GM21737 (cell line): Measurements from ENCODE around the gene CYP2A6.
"Not testable (repeated sequence)": the region's sequence is repeated elsewhere in the genome, so short reads cannot be mapped to it uniquely, and the experiment has no call there.

Experiments
- ATAC-seq: cut with Tn5 transposase; IDR thresholded peaks from one replicate; pipeline ENCODE4 v1.9.1; 2021; ENCODE audit warnings: mild to moderate bottlenecking, moderate library complexity; ENCODE audit not compliant: unreplicated experiment

CYP2A6 gene

GRCh38 chr19:40852467-40853152 lies 2.4 kb upstream of the CYP2A6 start:
- not testable (repeated sequence) for ATAC-seq

GRCh38 chr19:40846722-40847121 lies 3.5 kb downstream of the CYP2A6 start:
- not testable (repeated sequence) for ATAC-seq

DNA sequence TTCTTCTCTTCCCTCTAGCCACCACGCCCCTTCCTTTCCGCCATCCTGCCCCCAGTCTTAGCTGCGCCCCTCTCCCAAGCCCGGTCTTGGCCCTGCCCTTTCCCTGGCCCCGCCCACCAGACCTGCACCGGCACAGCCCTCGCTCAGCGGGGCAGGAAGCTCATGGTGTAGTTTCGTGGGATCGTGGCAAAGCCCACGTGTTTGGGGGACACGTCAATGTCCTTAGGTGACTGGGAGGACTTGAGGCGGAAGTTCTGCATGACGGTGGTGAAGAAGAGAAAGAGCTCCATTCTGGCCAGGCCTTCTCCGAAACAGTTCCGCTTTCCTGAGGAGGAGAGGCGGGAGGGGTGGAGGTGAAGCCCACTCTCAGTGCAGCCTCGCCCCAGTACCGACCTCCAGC lies 6.6 kb downstream of the CYP2A6 start:
- not testable (repeated sequence) for ATAC-seq

GRCh38 chr19:40842997-40843652 lies 7.1 kb downstream of the CYP2A6 start:
- not testable (repeated sequence) for ATAC-seq

DNA sequence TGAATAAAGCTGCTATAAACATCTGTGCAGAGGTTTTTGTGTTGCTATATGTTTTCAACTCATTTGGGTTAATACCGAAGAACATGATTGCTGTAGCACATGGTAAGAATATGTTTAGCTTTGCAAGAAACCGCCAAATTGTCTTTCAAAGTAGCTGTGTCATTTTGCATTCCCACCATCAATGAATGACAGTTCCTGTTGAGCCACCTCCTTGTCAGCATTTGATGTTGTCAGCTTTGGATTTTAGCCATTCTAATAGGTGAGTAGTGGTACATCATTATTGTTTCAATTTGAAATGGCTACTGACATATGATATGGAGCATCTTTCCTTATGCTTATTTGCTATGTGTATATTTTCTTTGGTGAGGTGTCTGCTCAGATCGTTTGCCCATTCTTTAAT lies 8.2 kb downstream of the CYP2A6 start:
- ATAC-seq = not testable (repeated sequence)

DNA sequence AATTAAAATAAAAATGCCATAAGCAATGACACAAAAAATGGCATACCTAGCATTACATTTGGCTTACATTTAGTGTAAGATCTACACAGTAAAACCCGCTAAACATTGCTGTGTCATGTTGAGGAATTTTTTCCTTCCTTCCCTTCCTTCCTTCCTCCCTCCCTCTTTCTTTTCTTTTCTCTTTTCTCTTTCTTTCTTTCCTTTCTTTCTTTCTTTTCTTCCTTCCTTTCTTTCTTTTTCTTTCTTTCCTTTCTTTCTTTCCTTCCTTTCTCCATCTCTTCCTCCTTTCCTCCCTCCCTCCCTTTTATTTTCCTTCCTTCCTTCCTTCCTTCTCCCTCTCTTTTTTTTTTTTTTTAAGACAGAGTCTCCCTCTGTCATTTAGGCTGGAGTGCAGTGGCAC lies 11.8 kb downstream of the CYP2A6 start:
- not testable (repeated sequence) for ATAC-seq

DNA sequence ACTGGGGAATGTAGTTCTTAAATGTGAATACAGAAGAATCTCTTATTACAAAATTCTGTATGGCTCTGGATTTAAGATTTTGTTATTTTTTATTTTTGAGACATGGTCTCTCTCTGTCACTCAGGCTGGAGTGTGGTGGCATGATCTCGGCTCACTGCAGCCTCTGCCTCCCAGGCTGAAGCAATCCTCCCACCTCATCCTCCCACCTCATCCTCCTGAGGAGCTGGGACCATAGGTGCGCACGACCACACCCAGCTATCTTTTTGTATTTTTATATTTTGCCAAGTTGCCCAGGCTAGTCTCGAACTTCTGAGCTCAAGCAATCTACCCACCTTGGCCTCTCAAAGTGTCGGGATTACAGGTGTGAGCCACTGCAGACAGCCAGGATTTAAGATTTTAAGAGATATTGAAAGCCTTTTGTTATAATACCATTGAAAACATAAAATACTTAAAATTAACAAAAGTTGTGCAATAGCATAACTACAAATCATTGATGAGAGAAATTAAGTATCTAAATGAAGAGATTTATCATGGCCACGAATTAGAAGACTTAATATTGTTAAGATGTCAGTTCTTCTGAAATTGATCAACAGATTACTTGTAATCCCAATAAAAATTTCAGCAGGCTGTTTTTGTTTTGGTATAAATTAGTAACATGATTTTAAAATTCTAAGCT lies 13.4 kb downstream of the CYP2A6 start:
- ATAC-seq = no peak

DNA sequence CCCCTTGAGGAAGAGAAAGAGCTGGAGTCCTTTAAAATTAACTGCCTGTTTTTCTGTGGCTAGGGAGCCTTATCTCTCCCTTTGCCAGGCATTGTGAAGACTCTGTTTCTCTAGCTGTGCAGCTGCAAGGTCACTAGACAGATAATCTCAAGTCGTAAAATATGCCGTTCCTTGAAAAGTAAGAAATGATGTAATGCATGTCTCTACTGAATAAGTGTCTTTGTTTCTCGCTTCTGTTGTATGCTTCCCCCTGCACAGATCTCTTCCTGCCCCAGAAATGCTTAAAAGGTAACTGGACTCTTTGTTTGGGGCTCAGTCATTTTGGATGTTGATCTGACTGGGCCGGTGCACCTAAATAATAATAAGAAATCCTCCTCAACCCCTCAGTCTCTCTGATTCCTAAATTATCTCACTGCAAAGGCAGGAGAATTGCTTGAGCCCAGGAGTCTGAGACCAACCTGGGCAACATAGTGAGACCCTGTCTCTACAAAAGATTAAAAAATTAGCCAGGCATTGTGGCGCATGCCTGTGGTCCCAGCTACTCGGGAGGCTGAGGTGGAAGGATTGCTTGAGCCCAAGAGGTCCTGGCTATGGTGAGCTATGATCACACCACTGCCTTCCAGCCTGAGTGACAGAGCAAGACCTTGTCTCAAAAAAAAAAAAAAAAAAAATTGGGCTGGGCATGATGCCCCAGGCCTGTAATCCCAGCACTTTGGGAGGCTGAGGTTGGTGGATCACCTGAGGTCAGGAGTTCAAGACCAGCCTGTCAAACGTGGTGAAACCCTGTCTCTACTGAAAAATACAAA lies 16.3 kb downstream of the CYP2A6 start:
- ATAC-seq = not testable (repeated sequence)

- not testable (repeated sequence) for ATAC-seq
These were observed 17.8 kb downstream of the CYP2A6 start for GRCh38 chr19:40832431-40832790.

DNA sequence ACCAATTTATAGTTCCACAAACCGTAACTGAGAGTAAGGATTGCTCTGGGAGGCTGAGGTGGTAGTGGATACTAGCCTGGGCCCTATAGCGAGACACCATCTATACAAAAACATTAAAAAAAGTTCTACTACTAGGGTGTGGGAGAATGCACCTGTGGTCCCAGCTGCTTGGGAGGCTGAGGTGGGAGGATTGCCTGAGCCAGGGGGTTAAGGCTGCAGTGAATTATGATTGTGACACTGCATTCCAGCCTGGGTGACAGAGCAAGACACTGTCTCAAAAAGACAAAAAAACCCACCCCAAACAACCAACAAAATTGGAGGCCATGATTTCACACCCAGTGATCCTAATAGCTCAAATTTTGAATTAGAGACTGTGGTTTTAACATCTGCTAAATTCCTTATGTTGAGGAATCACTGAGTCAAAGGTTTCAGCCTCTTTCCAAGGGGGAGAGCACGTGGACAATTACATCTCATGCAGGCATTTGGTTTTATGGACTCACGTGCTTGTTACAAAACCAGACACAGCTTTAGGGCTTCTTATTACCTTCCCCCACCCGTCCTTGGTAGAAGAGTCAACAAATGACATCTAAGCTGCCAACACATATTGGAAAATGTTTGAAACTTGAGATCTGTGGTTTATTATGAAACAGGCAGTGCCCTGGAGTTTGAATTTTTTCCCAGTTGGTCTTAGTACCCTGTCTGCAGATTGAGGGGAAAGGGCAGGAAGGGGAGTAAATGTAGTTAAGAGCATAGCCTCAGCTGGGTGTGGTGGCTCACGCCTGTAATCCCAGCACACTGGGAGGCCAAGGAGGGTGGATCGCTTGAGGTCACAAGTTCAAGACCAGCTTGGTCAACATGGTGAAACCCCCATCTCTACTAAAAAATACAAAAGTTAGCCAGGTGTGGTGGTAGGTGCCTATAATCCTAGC lies 18.5 kb downstream of the CYP2A6 start:
- ATAC-seq = no peak

- ATAC-seq = not testable (repeated sequence)
These were observed 19.5 kb downstream of the CYP2A6 start for GRCh38 chr19:40830741-40831140.

GRCh38 chr19:40829205-40829604 lies 21.0 kb downstream of the CYP2A6 start:
- no peak for ATAC-seq

DNA sequence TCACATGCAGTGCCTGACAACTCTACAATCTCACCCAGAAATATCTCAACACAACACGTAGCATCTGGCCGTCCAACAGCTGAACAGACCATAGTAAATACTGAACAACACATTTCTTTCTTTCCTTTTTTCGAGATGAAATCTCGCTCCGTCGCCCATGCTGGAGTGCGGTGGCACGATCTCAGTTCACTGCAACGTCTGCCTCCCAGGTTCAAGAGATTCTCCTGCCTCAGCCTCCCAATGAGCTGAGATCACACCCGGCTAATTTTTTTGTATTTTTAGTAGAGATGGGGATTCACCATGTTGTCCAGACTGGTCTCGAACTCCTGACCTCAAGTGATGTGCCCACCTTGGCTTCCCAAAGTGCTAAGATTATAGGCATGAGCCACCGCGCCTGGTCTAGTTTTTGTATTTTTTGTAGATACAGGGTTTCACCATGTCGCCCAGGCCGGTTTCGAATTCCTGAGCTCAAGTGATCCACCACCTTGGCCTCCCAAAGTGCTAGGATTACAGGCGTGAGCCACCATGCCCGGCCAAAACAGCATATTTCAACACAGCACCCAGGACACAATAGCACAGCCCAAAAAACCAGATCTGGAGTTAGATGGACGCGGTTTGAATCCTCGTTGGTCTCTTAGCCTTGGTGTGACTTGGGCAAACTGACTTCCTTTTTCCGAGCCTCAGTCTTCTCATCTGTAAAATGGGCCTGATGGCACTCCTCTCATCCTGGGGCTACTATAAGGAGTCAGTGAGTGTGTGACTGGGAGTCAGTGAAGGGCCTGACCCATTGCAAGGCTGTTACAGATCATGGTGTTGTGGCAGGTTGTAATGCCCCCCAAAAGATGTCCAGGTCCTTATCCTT lies 22.6 kb downstream of the CYP2A6 start:
- no peak for ATAC-seq

GRCh38 chr19:40826699-40827385 lies 23.4 kb downstream of the CYP2A6 start:
- not testable (repeated sequence) for ATAC-seq

- ATAC-seq = not testable (repeated sequence)
These were observed 23.9 kb downstream of the CYP2A6 start for GRCh38 chr19:40826312-40826698.

DNA sequence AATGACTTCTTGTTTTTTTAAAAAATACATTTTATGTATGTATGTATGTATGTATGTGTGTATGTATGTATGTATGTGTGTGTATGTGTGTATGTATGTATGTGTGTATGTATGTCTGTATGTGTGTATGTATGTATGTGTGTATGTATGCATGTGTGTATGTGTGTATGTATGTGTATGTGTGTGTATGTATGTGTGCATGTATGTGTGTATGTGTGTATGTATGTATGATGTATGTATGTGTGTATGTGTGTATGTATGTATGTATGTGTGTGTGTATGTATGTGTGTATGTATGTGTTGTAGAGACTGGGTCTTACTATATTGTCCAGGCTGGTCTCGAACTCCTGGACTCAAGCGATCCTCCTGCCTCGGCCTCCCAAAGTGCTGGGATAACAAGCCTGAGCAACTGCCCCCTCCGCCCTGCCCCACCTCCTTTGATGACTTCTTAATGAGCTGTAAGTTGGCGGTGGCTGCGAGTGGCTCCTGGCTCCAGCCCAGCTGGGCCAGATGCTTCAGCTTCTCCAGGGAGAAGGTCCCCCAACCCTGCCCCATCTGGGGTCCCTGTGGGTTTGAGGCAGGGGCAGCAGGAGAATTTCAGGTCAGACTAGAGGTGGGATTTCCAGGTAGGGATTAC lies 24.7 kb downstream of the CYP2A6 start:
- ATAC-seq = not testable (repeated sequence)

DNA sequence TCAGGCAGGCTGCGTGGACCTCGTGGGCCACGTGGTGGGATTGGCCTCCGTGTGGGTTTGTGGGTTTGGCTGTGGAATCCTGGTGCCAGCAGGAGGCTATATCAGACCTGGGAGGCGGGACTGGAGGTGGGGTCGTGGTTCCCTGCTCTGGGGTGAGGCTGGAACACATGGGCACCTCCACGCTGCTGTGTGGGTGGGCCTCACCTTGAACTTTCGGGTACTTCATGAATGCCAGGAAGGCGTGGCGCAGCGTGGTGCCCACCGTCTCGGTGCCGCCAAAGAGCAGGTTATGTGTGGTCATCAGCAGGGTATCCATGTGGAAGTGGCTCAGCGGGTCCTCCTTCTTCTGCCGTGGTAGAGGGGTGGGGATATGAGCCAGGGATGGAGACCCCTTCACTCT lies 25.3 kb downstream of the CYP2A6 start:
- ATAC-seq = not testable (repeated sequence)
